Central memory CD8-positive, alpha-beta T cell (primary cell): ENCODE measurements around the gene PRDM16.

Experiments
- ATAC-seq: fragments of 150-1000 bp; cut with Tn5 transposase; replicated peaks from 2 replicates; pipeline ENCODE4 v1.10.0; 2022; ENCODE audit warnings: mild to moderate bottlenecking, moderate FRiP score, moderate number of reproducible peaks; ENCODE audit not compliant: poor library complexity, severe bottlenecking; ENCODE audit errors: extremely low read depth
- DNase-seq, 2 donors: peaks; one replicate each; pipeline ENCODE4 v3.0.0; 2021; ENCODE audit warnings: low spot score in 2 of 2
- H3K27ac Mint-ChIP-seq: one replicate; pipeline ENCODE4 v1.8.0; 2022; ENCODE audit warnings: low read depth, mild to moderate bottlenecking, moderate library complexity, mixed read lengths
- H3K27me3 Mint-ChIP-seq: one replicate; pipeline ENCODE4 v1.8.0; 2022; ENCODE audit warnings: mixed read lengths
- H3K36me3 Mint-ChIP-seq: one replicate; pipeline ENCODE4 v1.8.0; 2022; ENCODE audit warnings: mild to moderate bottlenecking, moderate library complexity, mixed read lengths; ENCODE audit not compliant: insufficient read depth
- H3K4me1 Mint-ChIP-seq: one replicate; pipeline ENCODE4 v1.8.0; 2022; ENCODE audit warnings: mixed read lengths
- H3K4me3 Mint-ChIP-seq: one replicate; pipeline ENCODE4 v1.8.0; 2022; ENCODE audit warnings: mild to moderate bottlenecking, moderate library complexity, mixed read lengths
- H3K9me3 Mint-ChIP-seq: one replicate; pipeline ENCODE4 v1.8.0; 2022; ENCODE audit warnings: mixed read lengths

PRDM16 gene

DNA sequence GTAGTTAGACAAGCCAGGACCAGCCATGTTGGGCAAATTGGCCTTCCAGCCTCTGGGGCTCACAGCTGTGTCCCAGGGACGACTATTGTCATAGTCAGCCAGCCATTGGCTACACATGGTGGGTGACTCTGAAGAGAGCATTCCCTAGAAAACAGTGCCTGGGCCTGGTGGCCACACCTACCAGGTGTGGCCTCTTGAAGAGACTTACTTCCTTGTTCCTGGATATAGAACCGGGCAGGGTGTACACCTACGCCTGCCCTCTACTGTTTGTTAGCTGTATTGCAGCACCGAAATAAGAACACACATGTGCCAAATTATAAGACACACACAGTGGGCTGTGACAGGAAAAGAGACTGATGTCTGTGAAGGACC is 250.9 kb downstream of the PRDM16 start:
- Mint-ChIP-seq H3K4me1 (peaks cover 7% of the 10 kb centered on the region), H3K9me3 (peaks cover 9% of the 10 kb centered on the region), H3K36me3 (peaks cover 2% of the 10 kb centered on the region), H3K4me3 (no peak overlapping the region), H3K27ac (no peak overlapping the region), H3K27me3 (peaks cover 10% of the 10 kb centered on the region)
- no peak for ATAC-seq
- DNase-seq: no peak

DNA sequence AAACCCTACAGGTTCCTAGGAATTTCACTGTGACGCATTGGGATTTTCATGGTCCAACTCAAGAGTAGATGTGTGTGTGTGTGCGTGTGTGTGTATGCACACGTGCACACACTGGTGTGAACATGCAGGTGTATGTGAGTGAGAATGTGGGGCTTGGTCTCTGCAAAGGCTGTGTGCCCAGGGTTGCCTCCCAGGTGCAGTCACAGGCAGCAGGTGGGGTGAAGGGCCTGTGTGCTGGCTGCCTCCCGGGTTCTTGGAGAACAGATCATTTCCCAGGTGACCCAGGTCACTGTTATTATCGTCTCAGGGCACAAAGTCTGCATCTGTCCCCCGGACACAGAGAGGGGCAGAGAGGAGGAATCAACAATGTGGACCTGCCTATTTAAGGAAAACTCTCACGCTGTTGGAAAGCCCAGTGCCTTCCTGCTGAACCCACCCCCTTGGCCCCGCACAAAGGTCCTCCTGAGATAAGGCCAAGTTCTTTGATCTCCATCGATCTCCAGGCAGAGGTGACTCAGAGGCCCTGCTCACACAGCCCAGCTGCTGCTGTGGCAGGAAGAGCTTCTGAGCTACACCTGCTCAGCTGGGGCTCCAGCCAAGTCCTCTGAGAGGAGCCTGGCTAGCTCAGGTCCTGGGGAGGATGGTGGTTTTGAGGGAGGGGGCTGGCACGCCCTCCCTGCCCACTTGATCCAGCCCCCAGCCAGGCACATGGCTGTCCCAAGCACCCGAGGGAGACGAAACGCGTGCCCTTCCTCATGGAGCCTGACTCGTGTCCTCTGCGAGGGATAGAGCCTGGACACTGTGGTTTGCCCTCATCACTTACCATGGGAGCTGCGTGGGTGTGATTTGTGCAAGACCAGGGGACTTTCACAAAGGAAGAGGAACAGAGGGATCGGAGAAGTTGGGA is 251.5 kb downstream of the PRDM16 start:
- peaks cover 15% of the 10 kb centered on the region for H3K27me3 Mint-ChIP-seq
- no peak overlapping the region for H3K27ac Mint-ChIP-seq
- peaks cover 2% of the 10 kb centered on the region for H3K36me3 Mint-ChIP-seq

DNA sequence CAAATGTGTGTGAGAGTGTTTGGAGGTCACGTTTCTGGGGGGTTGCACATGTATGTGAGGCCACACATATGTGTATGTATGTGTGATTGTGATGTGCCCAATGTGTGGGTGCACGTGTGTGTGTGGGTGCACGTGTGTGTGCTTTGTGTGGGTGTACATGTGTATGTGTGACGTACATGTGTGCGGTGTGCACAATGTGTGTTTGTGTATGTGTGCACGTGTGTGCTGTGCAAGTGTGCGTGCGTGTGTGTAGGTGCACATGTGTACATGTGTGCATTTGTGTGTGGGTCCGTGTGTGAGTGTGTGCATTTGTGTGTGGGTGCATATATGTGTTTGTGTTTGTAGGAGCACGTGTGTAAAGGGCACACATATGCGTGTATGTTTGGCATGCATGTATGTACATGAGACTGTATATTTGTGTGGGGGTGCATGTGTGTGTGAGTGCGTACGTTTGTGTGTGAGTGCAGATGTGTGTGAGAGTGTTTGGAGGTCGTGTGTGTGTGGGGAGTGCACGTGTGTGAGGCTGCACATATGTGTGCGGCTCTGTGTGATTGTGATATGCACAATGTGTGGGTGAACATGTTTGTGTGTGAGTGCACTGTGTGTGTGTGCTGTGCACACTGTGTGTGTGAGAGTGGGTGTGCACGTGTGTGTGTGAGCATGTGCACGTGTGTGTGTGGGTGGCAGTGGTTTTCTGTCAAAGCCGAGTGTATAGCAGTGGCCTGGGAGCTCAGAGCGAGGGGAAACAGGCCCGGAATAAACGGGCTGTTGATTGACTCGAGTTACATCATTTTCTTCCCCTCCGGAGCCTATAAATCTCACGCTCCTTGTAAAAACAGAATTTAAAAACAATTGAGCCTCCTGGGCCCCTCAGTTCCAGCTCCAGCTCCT is 252.8 kb downstream of the PRDM16 start:
- Mint-ChIP-seq H3K4me1 (peaks cover 2% of the 10 kb centered on the region), H3K9me3 (peaks cover 2% of the 10 kb centered on the region), H3K36me3 (peaks cover under 1% of the 10 kb centered on the region), H3K4me3 (no peak overlapping the region), H3K27ac (no peak overlapping the region), H3K27me3 (peaks cover 28% of the 10 kb centered on the region)
- DNase-seq (no peak), ATAC-seq (no peak)

More for the DNA sequence above, 251.5 kb downstream of the PRDM16 start:
- Mint-ChIP-seq H3K9me3 (peaks cover 9% of the 10 kb centered on the region), H3K4me1 (peaks cover 7% of the 10 kb centered on the region), H3K4me3 (no peak overlapping the region)
- DNase-seq (no peak), ATAC-seq (no peak)

DNA sequence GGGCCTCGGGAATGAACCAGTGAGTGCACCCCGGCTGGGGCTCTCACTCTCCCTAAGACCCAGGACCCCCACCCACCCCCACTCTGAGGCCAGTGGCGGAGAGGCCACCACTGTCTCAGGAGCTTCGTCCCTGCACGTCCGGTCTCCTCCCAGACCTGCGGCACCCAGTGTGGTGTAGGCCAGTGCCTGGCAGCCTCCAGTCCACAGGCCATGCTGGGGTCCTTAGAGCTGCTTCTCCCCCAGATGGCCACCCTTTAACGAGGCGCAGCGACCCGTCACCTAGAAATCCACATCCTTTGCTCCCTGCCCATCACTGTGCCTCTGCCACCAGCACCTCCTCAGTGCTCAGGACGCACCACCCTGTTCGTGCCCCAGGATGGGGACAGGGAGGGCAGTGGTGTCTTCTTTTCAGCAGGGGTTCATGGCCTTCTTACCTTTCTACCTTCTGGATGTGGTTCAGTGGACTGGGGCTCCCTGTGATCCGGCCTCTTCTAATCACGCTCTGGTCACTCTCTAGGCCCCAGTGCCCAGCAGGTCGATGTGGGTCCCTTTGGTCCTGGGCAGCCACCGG is 253.5 kb downstream of the PRDM16 start:
- Mint-ChIP-seq H3K9me3 (no peaks in the 10 kb centered on the region), H3K27ac (no peak overlapping the region), H3K36me3 (no peaks in the 10 kb centered on the region), H3K4me1 (no peaks in the 10 kb centered on the region), H3K4me3 (no peak overlapping the region), H3K27me3 (peaks cover 29% of the 10 kb centered on the region)
- ATAC-seq (no peak), DNase-seq (no peak)

DNA sequence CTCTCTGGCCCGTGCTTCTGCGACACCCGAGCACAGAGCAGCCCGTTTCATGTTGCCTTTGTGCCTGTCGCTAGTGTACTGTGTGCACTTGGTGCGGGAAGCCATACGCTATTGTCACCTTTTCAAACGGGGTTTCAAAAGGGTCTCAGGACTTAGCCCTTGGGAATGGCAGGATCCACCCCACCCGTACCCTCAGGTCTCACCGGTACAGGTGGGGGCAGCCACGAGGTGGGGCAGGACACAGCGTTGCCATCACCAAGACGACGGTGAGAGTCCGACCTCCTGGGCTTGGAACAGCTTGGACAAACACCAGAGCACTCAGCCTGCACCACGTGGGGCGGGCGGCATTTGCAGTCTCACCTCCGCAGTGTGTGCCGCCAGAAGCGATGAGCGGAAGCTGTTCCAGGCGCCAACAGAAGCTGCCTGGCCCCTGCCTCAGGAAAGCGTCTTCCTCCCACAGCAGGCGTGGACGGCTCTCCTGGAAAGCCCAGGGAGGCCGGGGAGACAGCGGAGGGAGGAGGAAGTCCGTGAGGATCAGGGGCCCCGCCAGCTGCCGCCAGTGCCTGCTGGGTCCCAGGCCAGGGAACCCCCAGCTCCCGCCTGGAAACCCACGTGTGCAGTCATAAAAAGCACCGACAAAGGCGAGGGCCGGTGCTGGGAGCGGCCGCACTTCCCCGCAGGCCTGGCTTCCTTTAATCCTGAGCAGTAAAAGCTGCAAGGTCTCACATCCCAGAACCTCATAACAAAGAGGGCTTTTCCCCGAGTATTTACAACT is 254.2 kb downstream of the PRDM16 start:
- H3K36me3 Mint-ChIP-seq: no peaks in the 10 kb centered on the region
- H3K4me3 Mint-ChIP-seq: no peak overlapping the region
- peaks cover 29% of the 10 kb centered on the region for H3K27me3 Mint-ChIP-seq
- no peaks in the 10 kb centered on the region for H3K9me3 Mint-ChIP-seq
- no peaks in the 10 kb centered on the region for H3K4me1 Mint-ChIP-seq
- no peak for DNase-seq
- no peak for ATAC-seq
- H3K27ac Mint-ChIP-seq: no peak overlapping the region

DNA sequence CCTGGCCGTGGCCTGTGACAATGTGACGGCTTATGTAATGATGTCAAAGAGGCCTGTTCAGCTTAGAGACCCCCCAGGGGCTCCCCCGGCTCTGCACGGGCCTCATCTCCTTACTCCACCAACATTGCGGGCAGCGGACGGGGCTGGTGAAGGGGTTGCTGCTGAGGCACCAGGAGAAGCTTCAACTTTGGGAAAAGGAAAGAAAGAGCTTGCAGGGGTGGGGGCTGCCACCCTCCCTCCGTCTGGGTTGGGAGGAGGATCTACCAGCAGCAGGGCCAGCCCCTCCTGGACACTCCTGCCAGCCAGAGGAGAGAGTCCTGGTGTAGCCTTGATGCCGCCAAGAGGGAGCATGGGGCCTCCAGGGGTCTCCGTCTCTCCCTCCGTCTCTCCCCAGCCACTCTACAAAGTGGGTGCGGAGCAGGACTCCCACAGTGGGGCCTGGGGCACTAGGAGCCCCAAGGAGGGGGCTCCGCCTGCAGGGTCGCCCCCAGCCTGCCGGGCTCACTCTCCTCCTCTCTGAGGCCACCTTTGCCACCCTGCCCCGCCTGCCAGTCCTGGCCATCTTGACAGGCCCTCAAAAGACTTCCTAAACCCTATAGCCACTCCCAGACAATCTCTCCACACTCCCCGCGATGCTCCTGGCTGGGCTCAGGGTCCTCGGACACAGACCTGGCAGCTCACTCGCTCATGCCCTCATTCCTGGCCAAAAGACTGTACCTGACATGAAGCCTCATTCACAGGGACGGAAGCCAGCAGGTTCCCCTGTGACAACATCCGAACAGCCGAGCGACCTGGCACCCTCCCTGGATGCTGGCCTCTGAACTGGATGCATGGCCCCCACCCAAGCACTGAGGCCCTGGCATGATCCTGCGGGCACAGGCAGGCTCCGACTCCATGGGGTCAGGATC is 255.0 kb downstream of the PRDM16 start:
- Mint-ChIP-seq H3K4me3 (no peak overlapping the region), H3K9me3 (no peaks in the 10 kb centered on the region), H3K27me3 (peaks cover 29% of the 10 kb centered on the region), H3K36me3 (no peaks in the 10 kb centered on the region), H3K4me1 (no peaks in the 10 kb centered on the region), H3K27ac (no peak overlapping the region)
- no peak for ATAC-seq
- DNase-seq: no peak

DNA sequence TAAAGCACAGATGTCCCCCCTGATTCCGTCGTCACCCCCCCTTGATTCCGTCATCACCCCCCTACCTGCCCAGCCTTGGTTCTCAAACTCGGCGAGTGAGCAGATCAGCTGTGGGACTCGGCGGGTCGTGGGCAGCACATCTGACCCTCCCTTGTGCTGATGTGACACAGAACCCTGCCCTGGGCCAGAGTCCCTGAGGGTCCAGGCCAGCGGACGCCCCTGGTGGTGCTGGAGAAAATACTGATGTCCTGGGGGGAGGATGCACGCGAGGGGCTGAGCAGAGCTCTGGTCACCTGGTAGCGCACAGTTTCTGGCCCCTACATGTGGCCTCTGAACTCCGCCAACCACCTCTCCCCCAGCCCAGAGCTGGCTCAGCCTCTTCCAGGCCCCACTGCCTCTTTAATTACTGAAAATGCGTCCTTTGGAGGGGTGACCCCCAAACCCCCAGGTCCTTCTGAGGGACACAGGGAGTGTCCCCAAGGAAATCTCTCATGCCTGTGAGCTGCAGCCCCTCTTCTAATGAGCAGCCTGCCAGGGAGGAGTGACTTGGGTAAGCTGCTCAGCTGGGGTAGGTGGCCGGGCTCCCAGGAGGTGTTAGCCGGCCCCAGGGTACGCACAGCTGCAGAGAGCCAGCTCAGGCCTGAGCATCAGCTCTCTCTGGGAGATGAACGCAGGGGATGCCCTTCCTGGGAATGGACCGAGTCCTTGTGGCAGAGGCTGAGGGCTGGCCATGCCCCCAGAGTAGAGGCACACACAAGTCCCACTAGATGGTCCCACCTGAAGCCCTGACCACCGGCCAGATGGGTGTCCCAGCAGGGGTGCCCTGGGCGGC is 255.9 kb downstream of the PRDM16 start:
- ATAC-seq (no peak), DNase-seq (no peak)
- Mint-ChIP-seq H3K27me3 (peaks cover 29% of the 10 kb centered on the region), H3K9me3 (no peaks in the 10 kb centered on the region), H3K27ac (no peak overlapping the region), H3K36me3 (no peaks in the 10 kb centered on the region), H3K4me1 (no peaks in the 10 kb centered on the region), H3K4me3 (no peak overlapping the region)

DNA sequence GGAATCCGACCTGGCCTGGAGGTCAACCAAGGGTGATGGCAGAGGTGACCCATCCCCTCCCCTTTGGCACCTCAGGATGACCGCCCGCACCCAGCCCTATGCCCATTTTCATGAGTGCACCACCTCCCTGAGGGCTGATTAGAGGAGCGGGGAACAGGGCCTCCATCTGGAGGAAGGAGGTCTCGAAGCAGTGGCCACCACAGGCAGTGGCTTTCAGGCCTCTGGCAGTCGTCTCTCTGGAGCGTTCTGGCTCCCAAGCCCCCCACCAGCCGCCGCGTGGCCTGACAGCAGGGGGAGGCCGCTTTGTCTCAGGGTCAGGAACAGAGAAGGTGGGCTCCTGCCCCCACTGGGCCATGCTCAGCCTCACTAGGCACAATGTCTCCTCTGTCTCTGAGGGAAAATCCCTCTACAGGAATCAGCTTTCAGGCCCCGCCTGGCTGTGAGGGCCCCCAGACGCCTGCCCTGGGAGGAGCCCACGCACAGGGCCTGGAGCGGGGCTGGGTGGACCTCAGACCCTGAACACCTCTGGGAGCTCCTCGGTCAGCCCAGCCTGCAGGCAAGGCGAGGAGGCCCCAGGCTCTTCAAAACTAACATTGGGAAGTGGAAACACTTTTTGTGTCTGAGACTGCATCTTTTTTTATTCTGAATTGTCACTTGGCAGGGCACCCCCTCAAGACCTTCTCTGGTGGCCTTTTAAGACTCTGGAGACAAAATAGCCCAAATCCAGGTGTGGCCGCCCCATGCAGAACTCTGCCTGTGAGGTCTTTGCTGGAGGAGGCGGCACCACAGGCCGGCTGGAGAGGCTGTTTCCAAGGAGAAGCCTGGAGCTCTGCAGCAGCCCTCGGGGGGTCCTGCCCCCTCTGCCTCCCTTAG is 257.7 kb downstream of the PRDM16 start:
- Mint-ChIP-seq H3K9me3 (no peaks in the 10 kb centered on the region), H3K4me3 (no peak overlapping the region), H3K27me3 (peaks cover 31% of the 10 kb centered on the region), H3K36me3 (no peaks in the 10 kb centered on the region), H3K4me1 (no peaks in the 10 kb centered on the region), H3K27ac (no peak overlapping the region)
- ATAC-seq: no peak
- DNase-seq: no peak

DNA sequence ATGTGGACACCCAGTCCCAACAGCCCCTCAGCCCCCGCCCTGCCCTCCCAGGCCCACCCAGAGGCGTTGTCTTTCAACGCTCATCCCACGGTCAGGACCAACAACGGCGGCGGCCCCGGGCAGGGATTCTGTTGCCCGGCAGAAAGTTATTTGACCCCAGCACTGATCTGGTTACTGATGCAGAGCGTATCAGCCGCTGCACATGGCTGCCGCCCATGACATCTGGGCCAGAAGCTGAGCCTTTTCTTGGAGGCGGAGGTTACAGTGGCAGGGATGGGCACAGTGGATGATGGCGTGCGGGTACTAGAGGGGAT is 258.3 kb downstream of the PRDM16 start:
- DNase-seq: no peak
- H3K27me3 Mint-ChIP-seq: peaks cover 37% of the 10 kb centered on the region
- H3K4me3 Mint-ChIP-seq: no peak overlapping the region
- H3K27ac Mint-ChIP-seq: no peak overlapping the region
- H3K9me3 Mint-ChIP-seq: no peaks in the 10 kb centered on the region
- no peaks in the 10 kb centered on the region for H3K4me1 Mint-ChIP-seq
- no peak for ATAC-seq
- no peaks in the 10 kb centered on the region for H3K36me3 Mint-ChIP-seq

DNA sequence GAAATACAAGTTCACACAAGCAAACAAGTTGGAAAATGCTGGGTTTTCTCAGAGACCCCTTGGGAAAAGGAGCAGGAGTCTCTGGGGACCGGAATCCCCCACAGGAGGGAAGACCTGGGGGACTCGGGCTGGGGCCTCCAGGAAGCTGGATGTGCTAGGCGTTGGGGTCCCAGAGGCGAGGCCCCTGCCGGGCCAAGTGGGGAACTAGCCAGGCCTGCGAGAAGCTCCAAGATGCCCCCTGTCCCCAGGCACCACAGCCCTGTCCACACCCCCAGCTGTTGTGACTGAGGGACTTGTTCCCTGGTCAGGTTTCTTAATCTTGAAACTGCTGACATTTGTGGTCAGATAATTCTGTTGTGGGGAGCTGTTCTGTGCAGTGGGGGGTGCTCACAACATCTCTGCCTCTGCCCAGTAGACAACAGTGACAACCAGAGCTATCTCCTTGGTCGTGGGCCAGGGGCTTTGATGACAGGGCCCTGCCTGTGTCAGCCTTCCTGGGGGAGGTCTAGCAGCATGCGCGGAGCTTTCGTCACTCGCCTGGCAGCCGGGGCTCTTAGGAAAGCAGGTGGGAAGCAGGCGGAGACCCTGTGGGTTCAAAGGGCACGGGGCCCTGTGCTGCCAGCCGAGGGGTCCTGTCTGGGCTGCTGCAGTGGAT is 259.1 kb downstream of the PRDM16 start:
- Mint-ChIP-seq H3K9me3 (no peaks in the 10 kb centered on the region), H3K4me1 (no peaks in the 10 kb centered on the region), H3K36me3 (no peaks in the 10 kb centered on the region), H3K4me3 (no peak overlapping the region), H3K27me3 (peaks cover 44% of the 10 kb centered on the region), H3K27ac (no peak overlapping the region)
- ATAC-seq (no peak), DNase-seq (no peak)
